ENCODE data around the gene CD300LG. TPM values are rescaled to one million over a fixed set of nuclear protein-coding genes. Genes with fewer than 3 reads are reported as not detected.

Gene CD300LG
- total RNA-seq, 3 donors from 2014 or later, result 17.9 to 69.2 (median 51.0) TPM

DNA sequence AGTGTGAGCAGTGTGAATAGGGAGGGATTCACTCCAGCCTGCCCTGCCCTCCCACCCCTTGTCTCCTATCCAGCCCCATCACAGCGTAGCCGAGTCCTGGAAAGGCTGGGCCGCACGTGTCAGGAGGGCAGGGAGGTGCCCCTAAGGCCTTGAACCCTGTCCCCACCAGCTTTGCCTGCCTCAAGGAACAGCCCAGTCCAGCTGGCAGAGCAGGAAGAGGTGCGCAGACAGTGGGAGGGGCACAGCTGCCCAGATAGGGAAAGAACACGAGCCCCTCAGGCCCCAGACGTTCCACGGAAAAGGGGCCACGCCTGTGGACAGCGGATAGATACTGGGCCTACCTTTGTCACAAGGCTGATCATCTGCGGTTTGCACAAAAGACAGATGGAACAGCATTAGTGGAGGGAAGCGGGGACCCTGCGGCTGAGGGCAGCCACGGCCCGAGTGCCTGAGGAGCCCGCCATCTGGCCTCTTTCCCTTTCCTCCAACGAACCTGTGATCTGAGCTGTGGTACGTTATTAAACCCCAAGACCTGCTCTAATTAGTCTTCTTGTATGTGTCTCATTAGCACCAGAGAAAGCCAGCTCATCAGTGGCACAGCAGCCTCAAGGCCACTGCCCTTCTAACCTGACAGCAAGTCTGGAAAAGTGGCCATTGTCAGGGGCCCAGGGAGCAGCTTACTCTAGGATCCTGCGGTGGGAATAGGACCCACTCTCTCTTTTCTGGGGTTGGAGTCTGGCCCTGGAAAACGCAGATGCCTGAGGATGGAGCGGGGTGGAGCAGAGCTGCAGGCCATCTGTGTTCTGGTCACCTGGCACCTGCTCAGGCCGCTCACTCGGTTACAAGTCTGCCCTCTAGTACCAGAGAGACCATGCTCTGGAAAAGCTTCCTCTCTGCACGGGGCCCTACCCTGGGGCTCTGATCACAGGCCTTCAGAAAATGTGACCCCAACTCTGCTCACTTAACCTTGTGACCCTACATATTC lies 30.3 kb upstream of the CD300LG start:
- intact Hi-C loops (cut with DNase I; ENCODE audit: low total_unique reads), result no loop called here
- Histone ChIP-seq H3K27ac (no peak overlapping the region), H3K4me1 (no peaks in the 10 kb centered on the region), H3K27me3 (no peaks in the 10 kb centered on the region), H3K36me3 (no peaks in the 10 kb centered on the region), H3K4me3 (no peak overlapping the region), H3K9me3 (no peaks in the 10 kb centered on the region)
- no peak for TF ChIP-seq POLR2A (IDR thresholded peaks at IDR 0.05)
- TF ChIP-seq POLR2AphosphoS5 (IDR thresholded peaks at IDR 0.05), result no peak
- TF ChIP-seq, protein P1, sequence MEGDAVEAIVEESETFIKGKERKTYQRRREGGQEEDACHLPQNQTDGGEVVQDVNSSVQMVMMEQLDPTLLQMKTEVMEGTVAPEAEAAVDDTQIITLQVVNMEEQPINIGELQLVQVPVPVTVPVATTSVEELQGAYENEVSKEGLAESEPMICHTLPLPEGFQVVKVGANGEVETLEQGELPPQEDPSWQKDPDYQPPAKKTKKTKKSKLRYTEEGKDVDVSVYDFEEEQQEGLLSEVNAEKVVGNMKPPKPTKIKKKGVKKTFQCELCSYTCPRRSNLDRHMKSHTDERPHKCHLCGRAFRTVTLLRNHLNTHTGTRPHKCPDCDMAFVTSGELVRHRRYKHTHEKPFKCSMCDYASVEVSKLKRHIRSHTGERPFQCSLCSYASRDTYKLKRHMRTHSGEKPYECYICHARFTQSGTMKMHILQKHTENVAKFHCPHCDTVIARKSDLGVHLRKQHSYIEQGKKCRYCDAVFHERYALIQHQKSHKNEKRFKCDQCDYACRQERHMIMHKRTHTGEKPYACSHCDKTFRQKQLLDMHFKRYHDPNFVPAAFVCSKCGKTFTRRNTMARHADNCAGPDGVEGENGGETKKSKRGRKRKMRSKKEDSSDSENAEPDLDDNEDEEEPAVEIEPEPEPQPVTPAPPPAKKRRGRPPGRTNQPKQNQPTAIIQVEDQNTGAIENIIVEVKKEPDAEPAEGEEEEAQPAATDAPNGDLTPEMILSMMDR (IDR thresholded peaks at IDR 0.05), result no peak
- DNase-seq (ENCODE audit: low spot score in 2 of 2), result no peak

DNA sequence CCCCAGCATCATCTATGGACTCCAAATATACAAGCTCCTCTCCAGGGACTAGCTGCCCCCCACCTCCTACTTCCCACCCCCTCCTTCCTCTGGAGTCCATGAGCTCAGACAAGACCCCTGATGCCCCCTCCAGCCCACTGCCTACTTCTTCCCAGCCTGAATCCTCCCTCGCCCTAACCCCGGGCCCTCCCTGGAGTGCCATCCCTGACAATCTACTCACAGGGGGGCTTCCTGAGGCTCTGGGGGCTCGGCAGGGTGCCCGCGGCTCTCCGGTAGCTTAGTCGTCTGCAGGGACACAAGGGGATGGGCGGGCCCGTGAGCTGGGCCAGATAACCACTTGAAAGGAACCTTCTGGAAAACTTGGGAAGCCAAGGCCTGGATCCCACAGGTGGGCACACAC lies 29.1 kb upstream of the CD300LG start:
- Histone ChIP-seq H3K4me3 (no peak overlapping the region), H3K9me3 (no peaks in the 10 kb centered on the region), H3K27ac (no peak overlapping the region), H3K36me3 (no peaks in the 10 kb centered on the region), H3K4me1 (peaks cover 0 to under 1% of the 10 kb centered on the region in 2 donors), H3K27me3 (no peaks in the 10 kb centered on the region)
- intact Hi-C loops (cut with DNase I; ENCODE audit: low total_unique reads), result no loop called here
- no peak for TF ChIP-seq POLR2AphosphoS5 (IDR thresholded peaks at IDR 0.05)
- TF ChIP-seq POLR2A (IDR thresholded peaks at IDR 0.05), result no peak
- TF ChIP-seq, protein P1 (IDR thresholded peaks at IDR 0.05), result no peak
- DNase-seq (ENCODE audit: low spot score in 2 of 2), result no peak

DNA sequence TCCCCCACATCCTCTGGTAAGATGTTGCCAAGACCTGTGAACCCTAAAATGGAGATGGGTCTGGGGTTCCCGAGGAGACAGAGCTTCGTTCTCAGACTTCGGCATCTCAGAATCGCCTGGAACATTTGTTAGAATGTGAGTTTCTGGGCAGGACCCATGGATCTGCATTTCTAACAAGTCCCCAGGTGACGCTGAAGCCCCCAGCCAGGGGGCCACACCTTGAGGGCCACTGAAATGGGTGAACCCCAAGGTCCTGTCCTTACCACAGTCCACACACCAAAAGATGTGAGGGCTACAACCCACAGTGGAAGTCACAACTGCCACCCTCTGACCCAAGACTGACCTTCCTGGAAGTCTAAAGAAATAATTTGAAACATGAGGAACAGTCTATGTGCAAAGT lies 28.0 kb upstream of the CD300LG start:
- H3K4me3 ChIP-seq, result no peak overlapping the region
- intact Hi-C loops (cut with DNase I; ENCODE audit: low total_unique reads), result no loop called here
- no peaks in the 10 kb centered on the region for H3K9me3 ChIP-seq
- H3K4me1 ChIP-seq, result peaks cover 0 to 8% of the 10 kb centered on the region in 2 donors
- no peak for TF ChIP-seq POLR2A (IDR thresholded peaks at IDR 0.05)
- TF ChIP-seq POLR2AphosphoS5 (IDR thresholded peaks at IDR 0.05), result no peak
- TF ChIP-seq, protein P1 (IDR thresholded peaks at IDR 0.05), result no peak
- no peaks in the 10 kb centered on the region for H3K36me3 ChIP-seq
- no peaks in the 10 kb centered on the region for H3K27me3 ChIP-seq
- H3K27ac ChIP-seq, result no peak overlapping the region
- DNase-seq (ENCODE audit: low spot score in 2 of 2), result no peak

DNA sequence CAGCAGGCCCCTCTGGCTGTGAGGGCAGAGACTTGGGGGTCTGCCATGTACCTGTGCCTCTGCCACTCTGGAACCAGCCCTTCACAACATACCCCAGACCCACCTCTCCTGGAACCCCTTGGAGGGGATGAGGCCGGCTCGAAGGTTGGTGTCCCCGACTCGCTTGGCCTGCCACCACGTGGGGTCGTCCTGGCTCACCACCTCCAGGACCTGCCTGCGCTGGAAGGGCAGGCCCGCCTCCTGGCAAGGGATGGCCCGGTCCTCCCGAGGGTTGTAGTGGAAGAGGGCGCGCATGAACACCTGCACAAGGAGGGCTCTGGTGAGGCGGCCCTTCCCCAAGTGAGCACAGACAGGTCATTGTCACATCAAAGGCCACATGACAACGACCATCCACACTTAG lies 26.2 kb upstream of the CD300LG start:
- intact Hi-C loops (cut with DNase I; ENCODE audit: low total_unique reads), result no loop called here
- Histone ChIP-seq H3K4me3 (no peak overlapping the region), H3K27ac (no peak overlapping the region), H3K36me3 (no peaks in the 10 kb centered on the region), H3K27me3 (no peaks in the 10 kb centered on the region), H3K4me1 (peaks cover 0 to 8% of the 10 kb centered on the region in 2 donors), H3K9me3 (no peaks in the 10 kb centered on the region)
- TF ChIP-seq POLR2A (IDR thresholded peaks at IDR 0.05) (no peak), POLR2AphosphoS5 (IDR thresholded peaks at IDR 0.05) (no peak)
- TF ChIP-seq, protein P1 (IDR thresholded peaks at IDR 0.05), result no peak
- DNase-seq (ENCODE audit: low spot score in 2 of 2), result no peak

DNA sequence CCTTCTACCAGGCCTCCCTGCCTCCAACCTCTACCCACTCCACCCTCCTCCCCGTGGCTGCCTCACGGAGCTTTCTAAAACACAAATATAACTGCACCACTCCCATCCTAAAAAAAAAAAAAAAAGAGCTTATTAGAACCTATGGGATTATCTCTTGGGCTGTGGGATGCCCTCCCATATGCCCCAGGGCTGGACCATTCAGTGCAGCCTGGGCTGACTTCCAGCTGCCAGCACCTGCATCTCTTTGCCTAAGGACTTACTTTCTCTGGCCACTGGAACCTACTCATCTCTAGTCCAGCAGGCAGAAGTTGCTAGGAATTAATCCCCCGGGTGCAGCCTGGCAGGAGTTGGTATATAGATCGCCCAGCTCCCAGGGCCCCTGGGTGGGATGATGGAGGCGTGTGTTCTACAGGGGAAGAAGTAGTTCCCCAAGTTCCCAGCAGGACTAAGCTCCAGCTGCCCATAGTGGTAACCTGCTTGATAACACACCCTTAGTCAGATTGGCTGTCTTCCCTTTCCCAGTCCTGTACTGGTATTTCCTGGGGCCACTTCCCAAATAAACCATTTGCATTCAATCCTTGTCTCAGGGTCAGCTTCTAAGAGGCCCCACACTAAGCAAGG lies 24.3 kb upstream of the CD300LG start:
- no peak for DNase-seq (ENCODE audit: low spot score in 2 of 2)
- TF ChIP-seq, protein P1 (IDR thresholded peaks at IDR 0.05), result no peak
- no peak for TF ChIP-seq POLR2A (IDR thresholded peaks at IDR 0.05)
- TF ChIP-seq POLR2AphosphoS5 (IDR thresholded peaks at IDR 0.05), result no peak
- H3K36me3 ChIP-seq, result no peaks in the 10 kb centered on the region
- H3K9me3 ChIP-seq, result no peaks in the 10 kb centered on the region
- H3K4me3 ChIP-seq, result no peak overlapping the region
- no peaks in the 10 kb centered on the region for H3K27me3 ChIP-seq
- intact Hi-C loops (cut with DNase I; ENCODE audit: low total_unique reads), result no loop called here
- H3K4me1 ChIP-seq, result peaks cover 0 to 8% of the 10 kb centered on the region in 2 donors
- H3K27ac ChIP-seq, result peak overlapping the region; percentile 77 to 84
